Lower leg skin (tissue), 3 donors: ENCODE measurements around the gene S100A7A.
"Not testable (repeated sequence)": the region's sequence is repeated elsewhere in the genome, so short reads cannot be mapped to it uniquely, and the experiment has no call there.

Experiments
- CTCF ChIP-seq, 3 donors: fragments of 450-650 bp; IDR thresholded peaks; one replicate each; pipeline ENCODE4 v1.5.1; 2016; ENCODE audit warnings: antibody characterized with exemption in 3 of 3, mild to moderate bottlenecking in 3 of 3, moderate library complexity in 2 of 3
- POLR2A ChIP-seq, 2 donors: fragments of 450-650 bp; IDR thresholded peaks; one replicate each; pipeline ENCODE4 v1.6.1; 2016 to 2017; ENCODE audit warnings: antibody characterized with exemption in 2 of 2, mild to moderate bottlenecking in 1 of 2, moderate library complexity in 1 of 2

DNA sequence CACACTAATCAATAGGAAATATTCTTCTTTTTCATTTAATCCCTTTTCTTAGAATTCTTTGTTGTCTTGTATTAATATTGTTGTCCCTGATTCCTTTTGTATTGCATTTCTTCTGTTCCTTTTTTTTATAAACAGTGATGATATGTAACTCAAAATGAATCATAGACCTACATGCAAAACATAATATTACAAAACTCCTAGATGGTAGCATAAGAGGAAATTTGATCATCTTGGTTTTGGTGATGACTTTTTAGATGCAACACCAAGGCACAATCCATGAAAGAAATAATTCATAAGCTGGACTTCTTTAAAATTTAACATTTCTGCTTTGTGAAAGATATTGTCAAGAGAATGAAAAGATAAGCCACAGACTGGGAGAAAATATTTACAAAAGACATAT is 2.4 kb upstream of the S100A7A start:
- TF ChIP-seq CTCF, POLR2A (IDR thresholded peaks at IDR 0.05): not testable (repeated sequence)
